Muscle layer of colon (tissue), 2 donors: Measurements from ENCODE around the gene SKOR1.

Source experiments
- H3K27ac ChIP-seq: one replicate; pipeline ENCODE4 v1.7.0; 2013; ENCODE audit warnings: low read depth, mild to moderate bottlenecking, low read length, moderate library complexity
- H3K27me3 ChIP-seq, 2 donors: one replicate each; pipeline ENCODE4 v1.7.0; 2013; ENCODE audit warnings: low read length in 2 of 2, mild to moderate bottlenecking in 2 of 2; ENCODE audit not compliant: insufficient read depth in 2 of 2, control insufficient read depth in 1 of 2
- H3K36me3 ChIP-seq: one replicate; pipeline ENCODE4 v1.7.0; 2013; ENCODE audit warnings: mild to moderate bottlenecking, low read length; ENCODE audit not compliant: insufficient read depth
- H3K4me1 ChIP-seq: one replicate; pipeline ENCODE4 v1.7.0; 2013; ENCODE audit warnings: mild to moderate bottlenecking, low read length; ENCODE audit not compliant: insufficient read depth
- H3K4me3 ChIP-seq, 2 donors: one replicate each; pipeline ENCODE4 v1.7.0; 2013; ENCODE audit warnings: low read length in 2 of 2, low read depth in 1 of 2, mild to moderate bottlenecking in 1 of 2, moderate library complexity in 1 of 2
- H3K9ac ChIP-seq: one replicate; pipeline ENCODE4 v1.7.0; 2013; ENCODE audit warnings: low read length
- H3K9me3 ChIP-seq: one replicate; pipeline ENCODE4 v1.7.0; 2013; ENCODE audit warnings: mild to moderate bottlenecking, low read length
- donor health status: abdominal sarcoma.
- donor health status: Adenocarcinoma of cecum.

The SKOR1 gene

GRCh38 chr15:67799801-67800205 lies 25.5 kb upstream of the SKOR1 start:
- H3K9ac ChIP-seq = no peak overlapping the region
- no peak overlapping the region for H3K27ac ChIP-seq
- no peaks in the 10 kb centered on the region for H3K4me1 ChIP-seq
- no peak overlapping the region for H3K4me3 ChIP-seq
- no peaks in the 10 kb centered on the region for H3K27me3 ChIP-seq
- no peaks in the 10 kb centered on the region for H3K36me3 ChIP-seq
- peaks cover 5% of the 10 kb centered on the region for H3K9me3 ChIP-seq

GRCh38 chr15:67801142-67801541 lies 24.2 kb upstream of the SKOR1 start:
- no peaks in the 10 kb centered on the region for H3K27me3 ChIP-seq
- no peak overlapping the region for H3K27ac ChIP-seq
- no peak overlapping the region for H3K4me3 ChIP-seq
- no peak overlapping the region for H3K9ac ChIP-seq
- H3K9me3 ChIP-seq = no peaks in the 10 kb centered on the region
- H3K4me1 ChIP-seq = no peaks in the 10 kb centered on the region
- H3K36me3 ChIP-seq = no peaks in the 10 kb centered on the region

GRCh38 chr15:67801926-67802914 lies 23.1 kb upstream of the SKOR1 start:
- H3K4me1 ChIP-seq = no peaks in the 10 kb centered on the region
- H3K27ac ChIP-seq = no peak overlapping the region
- H3K9me3 ChIP-seq = no peaks in the 10 kb centered on the region
- no peak overlapping the region for H3K4me3 ChIP-seq
- H3K9ac ChIP-seq = no peak overlapping the region
- H3K27me3 ChIP-seq = no peaks in the 10 kb centered on the region
- no peaks in the 10 kb centered on the region for H3K36me3 ChIP-seq

- H3K36me3 ChIP-seq = no peaks in the 10 kb centered on the region
- H3K4me3 ChIP-seq = no peak overlapping the region
- no peaks in the 10 kb centered on the region for H3K27me3 ChIP-seq
- H3K9ac ChIP-seq = no peak overlapping the region
- no peaks in the 10 kb centered on the region for H3K4me1 ChIP-seq
- no peaks in the 10 kb centered on the region for H3K9me3 ChIP-seq
- H3K27ac ChIP-seq = no peak overlapping the region
Observed at GRCh38 chr15:67803299-67803698, 22.0 kb upstream of the SKOR1 start.

GRCh38 chr15:67803996-67804843 lies 21.1 kb upstream of the SKOR1 start:
- no peaks in the 10 kb centered on the region for H3K27me3 ChIP-seq
- H3K9ac ChIP-seq = no peak overlapping the region
- no peaks in the 10 kb centered on the region for H3K4me1 ChIP-seq
- no peak overlapping the region for H3K27ac ChIP-seq
- H3K9me3 ChIP-seq = no peaks in the 10 kb centered on the region
- H3K36me3 ChIP-seq = no peaks in the 10 kb centered on the region
- no peak overlapping the region for H3K4me3 ChIP-seq

- H3K4me3 ChIP-seq = no peak overlapping the region
- H3K36me3 ChIP-seq = no peaks in the 10 kb centered on the region
- no peaks in the 10 kb centered on the region for H3K9me3 ChIP-seq
- no peaks in the 10 kb centered on the region for H3K27me3 ChIP-seq
- no peak overlapping the region for H3K9ac ChIP-seq
- no peaks in the 10 kb centered on the region for H3K4me1 ChIP-seq
- no peak overlapping the region for H3K27ac ChIP-seq
Observed at GRCh38 chr15:67805008-67805665, 20.2 kb upstream of the SKOR1 start.

GRCh38 chr15:67805666-67806516 lies 19.4 kb upstream of the SKOR1 start:
- no peak overlapping the region for H3K27ac ChIP-seq
- H3K36me3 ChIP-seq = no peaks in the 10 kb centered on the region
- H3K9me3 ChIP-seq = no peaks in the 10 kb centered on the region
- no peaks in the 10 kb centered on the region for H3K27me3 ChIP-seq
- H3K4me3 ChIP-seq = no peak overlapping the region
- no peak overlapping the region for H3K9ac ChIP-seq
- H3K4me1 ChIP-seq = no peaks in the 10 kb centered on the region

- no peak overlapping the region for H3K27ac ChIP-seq
- no peaks in the 10 kb centered on the region for H3K36me3 ChIP-seq
Observed at GRCh38 chr15:67806536-67806935, 18.8 kb upstream of the SKOR1 start.

GRCh38 chr15:67807141-67807540 lies 18.2 kb upstream of the SKOR1 start:
- no peak overlapping the region for H3K9ac ChIP-seq
- no peak overlapping the region for H3K4me3 ChIP-seq
- no peaks in the 10 kb centered on the region for H3K4me1 ChIP-seq
- no peaks in the 10 kb centered on the region for H3K36me3 ChIP-seq
- H3K9me3 ChIP-seq = no peaks in the 10 kb centered on the region
- no peak overlapping the region for H3K27ac ChIP-seq
- H3K27me3 ChIP-seq = no peaks in the 10 kb centered on the region

More at GRCh38 chr15:67806536-67806935, 18.8 kb upstream of the SKOR1 start:
- no peaks in the 10 kb centered on the region for H3K9me3 ChIP-seq
- no peaks in the 10 kb centered on the region for H3K27me3 ChIP-seq
- no peak overlapping the region for H3K4me3 ChIP-seq
- H3K9ac ChIP-seq = no peak overlapping the region
- H3K4me1 ChIP-seq = no peaks in the 10 kb centered on the region

- H3K4me3 ChIP-seq = no peak overlapping the region
- H3K36me3 ChIP-seq = no peaks in the 10 kb centered on the region
- no peak overlapping the region for H3K27ac ChIP-seq
- no peaks in the 10 kb centered on the region for H3K4me1 ChIP-seq
- no peak overlapping the region for H3K9ac ChIP-seq
- H3K27me3 ChIP-seq = no peaks in the 10 kb centered on the region
- H3K9me3 ChIP-seq = no peaks in the 10 kb centered on the region
Observed at GRCh38 chr15:67807836-67808235, 17.5 kb upstream of the SKOR1 start.
